GM18867 (cell line): ENCODE results near the gene PPT2.
"Not testable (repeated sequence)": the region's sequence is repeated elsewhere in the genome, so short reads cannot be mapped to it uniquely, and the experiment has no call there.

ENCODE experiments used
- ATAC-seq: cut with Tn5 transposase; IDR thresholded peaks from one replicate; pipeline ENCODE4 v1.9.1; 2021; ENCODE audit warnings: mild to moderate bottlenecking, moderate library complexity; ENCODE audit not compliant: unreplicated experiment

PPT2 gene

GRCh38 chr6:32203426-32204267 is 49.7 kb downstream of the PPT2 start:
- no peak for ATAC-seq

- ATAC-seq = no peak
These were observed 50.4 kb downstream of the PPT2 start for GRCh38 chr6:32204268-32204715.

GRCh38 chr6:32208996-32209395 is 55.1 kb downstream of the PPT2 start:
- no peak for ATAC-seq

- no peak for ATAC-seq
These were observed 56.3 kb downstream of the PPT2 start for GRCh38 chr6:32210191-32210601.

GRCh38 chr6:32211432-32211831 is 57.5 kb downstream of the PPT2 start:
- ATAC-seq = not testable (repeated sequence)

- no peak for ATAC-seq
These were observed 58.3 kb downstream of the PPT2 start for GRCh38 chr6:32212076-32212760.
